Thyroid gland (tissue), 4 donors: ENCODE measurements around the gene DOCK3.

Experiments
- CTCF ChIP-seq, 6 experiments: fragments of 200-600 bp in 3 of 6; fragments of 450-650 bp in 3 of 6; sonication (generic) in 3 of 6; IDR thresholded peaks; one replicate each; pipeline ENCODE4 v1.5.1; 2016 to 2019; ENCODE audit warnings: antibody characterized with exemption in 6 of 6, mild to moderate bottlenecking in 2 of 6, inconsistent platforms in 1 of 6, moderate library complexity in 1 of 6
- POLR2A ChIP-seq, 2 donors: fragments of 450-650 bp; IDR thresholded peaks; one replicate each; pipeline ENCODE4 v1.6.1; 2017; ENCODE audit warnings: antibody characterized with exemption in 2 of 2, mild to moderate bottlenecking in 2 of 2, moderate library complexity in 1 of 2

- TF ChIP-seq CTCF (IDR thresholded peaks at IDR 0.05) (no peak), POLR2A (IDR thresholded peaks at IDR 0.05) (no peak)
These were observed 593.4 kb downstream of the DOCK3 start for GRCh38 chr3:51268132-51268531.
